GM19193 (cell line): ENCODE measurements around the gene VSIG4.

Experiments used
- POLR2A ChIP-seq: IDR thresholded peaks from 4 replicates; pipeline ENCODE4 v1.6.1; 2011; ENCODE audit not compliant: insufficient read depth, insufficient read length; ENCODE audit errors: extremely low read depth

The VSIG4 gene

GRCh38 chrX:66004928-66005829, 34.7 kb downstream of the VSIG4 start:
- no peak for TF ChIP-seq POLR2A

GRCh38 chrX:66002824-66003680, 36.8 kb downstream of the VSIG4 start:
- no peak for TF ChIP-seq POLR2A

- TF ChIP-seq POLR2A, result no peak
Observed at GRCh38 chrX:66001596-66001995, 38.3 kb downstream of the VSIG4 start.

- no peak for TF ChIP-seq POLR2A
Observed at GRCh38 chrX:66000628-66001272, 39.1 kb downstream of the VSIG4 start.

GRCh38 chrX:66000178-66000577, 39.7 kb downstream of the VSIG4 start:
- TF ChIP-seq POLR2A, result no peak

- no peak for TF ChIP-seq POLR2A
Observed at GRCh38 chrX:65999563-66000148, 40.2 kb downstream of the VSIG4 start.

- no peak for TF ChIP-seq POLR2A
Observed at GRCh38 chrX:65999029-65999562, 40.8 kb downstream of the VSIG4 start.

GRCh38 chrX:65997978-65998717, 41.7 kb downstream of the VSIG4 start:
- TF ChIP-seq POLR2A, result no peak

- no peak for TF ChIP-seq POLR2A
Observed at GRCh38 chrX:65994519-65995506, 45.1 kb downstream of the VSIG4 start.

- TF ChIP-seq POLR2A, result no peak
Observed at GRCh38 chrX:65993915-65994460, 45.9 kb downstream of the VSIG4 start.

- TF ChIP-seq POLR2A, result no peak
Observed at GRCh38 chrX:65993332-65993731, 46.5 kb downstream of the VSIG4 start.

- no peak for TF ChIP-seq POLR2A
Observed at GRCh38 chrX:65990702-65991101, 49.2 kb downstream of the VSIG4 start.
